DOHH2 (cell line): Measurements from ENCODE around the gene RANBP1.

Experiments used
- H3F3A ChIP-seq: fragments of 200-600 bp; sonication (generic), shearing (Covaris generic); 2 replicates; pipeline ENCODE4 v1.6.0; 2016; ENCODE audit warnings: antibody characterized with exemption, mild to moderate bottlenecking; ENCODE audit not compliant: control insufficient read depth, insufficient read depth
- H3K27ac ChIP-seq: fragments of 200-600 bp; sonication (generic); 2 replicates; pipeline ENCODE4 v1.5.1; 2014; ENCODE audit warnings: low read depth, mild to moderate bottlenecking, low read length, moderate library complexity
- H3K27me3 ChIP-seq: fragments of 200-600 bp; sonication (generic); 2 replicates; pipeline ENCODE4 v1.6.1; 2014; ENCODE audit warnings: mild to moderate bottlenecking, low read length, mixed read lengths; ENCODE audit not compliant: control insufficient read depth
- H3K36me3 ChIP-seq: fragments of 200-600 bp; sonication (generic); 2 replicates; pipeline ENCODE4 v1.6.1; 2014; ENCODE audit warnings: mild to moderate bottlenecking, low read length, moderate library complexity, mixed read lengths; ENCODE audit not compliant: control insufficient read depth
- H3K4me1 ChIP-seq: fragments of 200-600 bp; sonication (generic); 2 replicates; pipeline ENCODE4 v1.6.1; 2014; ENCODE audit warnings: mild to moderate bottlenecking, low read length, mixed read lengths; ENCODE audit not compliant: control insufficient read depth
- H3K4me2 ChIP-seq: fragments of 200-600 bp; sonication (generic); 2 replicates; pipeline ENCODE4 v1.6.0; 2014; ENCODE audit warnings: mild to moderate bottlenecking, low read length, moderate library complexity
- H3K4me3 ChIP-seq: fragments of 200-600 bp; sonication (generic); 2 replicates; pipeline ENCODE4 v1.5.1; 2014; ENCODE audit warnings: mild to moderate bottlenecking, low read length, mixed read lengths
- H3K79me2 ChIP-seq: fragments of 200-600 bp; sonication (generic); 2 replicates; pipeline ENCODE4 v1.6.1; 2014; ENCODE audit warnings: mild to moderate bottlenecking, low read length, mixed read lengths; ENCODE audit not compliant: control insufficient read depth
- H3K9me2 ChIP-seq: fragments of 200-600 bp; sonication (generic); replicated peaks from 2 replicates; pipeline ENCODE4 v1.6.1; 2014; ENCODE audit warnings: mild to moderate bottlenecking, low read length, mixed read lengths; ENCODE audit not compliant: control insufficient read depth
- H3K9me3 ChIP-seq: fragments of 200-600 bp; sonication (generic); 2 replicates; pipeline ENCODE4 v1.6.1; 2014; ENCODE audit warnings: antibody characterized with exemption, low read length, mixed read lengths; ENCODE audit not compliant: control insufficient read depth, insufficient read depth
- H4K20me1 ChIP-seq: fragments of 200-600 bp; sonication (generic); 2 replicates; pipeline ENCODE4 v1.6.0; 2014; ENCODE audit warnings: low read depth, mild to moderate bottlenecking, antibody characterized with exemption, low read length, moderate library complexity; ENCODE audit not compliant: control insufficient read depth, insufficient read depth
- CTCF ChIP-seq: fragments of 200-600 bp; sonication (generic); IDR thresholded peaks from one replicate; pipeline ENCODE4 v1.5.1; 2014; ENCODE audit warnings: antibody characterized with exemption, mild to moderate bottlenecking, low read depth, low read length; ENCODE audit not compliant: poor library complexity, severe bottlenecking
- EZH2phosphoT487 ChIP-seq: fragments of 200-600 bp; sonication (generic); IDR thresholded peaks from 2 replicates; pipeline ENCODE4 v1.6.1; 2017; ENCODE audit warnings: borderline replicate concordance, mild to moderate bottlenecking, antibody characterized with exemption, low read length, moderate library complexity, mixed read lengths

Gene RANBP1

DNA sequence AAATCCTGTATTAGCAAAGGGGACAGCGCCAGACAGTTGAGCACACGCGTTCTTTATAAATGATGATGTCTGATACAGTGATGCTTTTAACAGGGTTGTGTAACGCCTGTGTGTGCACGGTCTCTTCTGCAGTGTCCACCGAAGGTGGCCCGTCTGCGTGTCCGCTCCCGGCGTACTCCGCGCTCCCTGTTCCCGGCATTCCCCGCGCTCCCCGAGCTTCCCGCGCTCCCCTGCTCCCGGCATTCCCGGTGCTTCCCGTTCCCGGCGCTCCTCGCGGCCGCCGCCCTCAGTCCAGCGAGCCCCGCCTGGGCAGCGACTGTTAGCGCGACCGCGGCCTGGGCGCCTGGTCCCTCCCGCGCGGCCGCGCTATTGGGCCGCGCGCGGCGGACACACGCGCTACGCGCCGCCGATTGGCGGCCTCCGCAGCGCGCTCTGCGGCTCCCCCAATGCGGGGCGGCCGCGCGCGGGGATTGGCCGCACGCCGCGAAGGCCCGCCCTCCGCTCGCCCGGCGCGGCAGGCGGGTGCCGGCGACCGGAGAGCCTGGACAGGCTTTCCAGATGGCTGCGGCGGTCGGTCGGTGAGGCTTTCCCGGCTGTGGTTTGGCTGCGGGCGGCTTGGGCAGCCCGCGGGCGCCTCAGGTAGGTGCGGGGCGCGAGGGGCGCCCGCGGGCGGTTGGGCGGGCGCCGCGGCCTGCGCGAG, 36.0 kb upstream of the RANBP1 start, which contains the start of gene DGCR8:
TSS of gene DGCR8 (plus strand) at position 497 of the 700 bp plus-strand sequence. CDS start 5,723 bp downstream, outside the sequence.
- no peaks in the 10 kb centered on the region for H3K9me2 ChIP-seq
- H3K27ac ChIP-seq: peak within 1 kb of the TSS; percentile 52
- peak within 1 kb of the TSS; percentile 97 for H3K4me3 ChIP-seq
- peaks cover 35% of the 10 kb centered on the region for H3K4me1 ChIP-seq
- no peaks in the 10 kb centered on the region for H3K9me3 ChIP-seq
- H3K27me3 ChIP-seq: no peaks in the 10 kb centered on the region
- H4K20me1 ChIP-seq: peaks cover 22% of the 10 kb centered on the region; the same call in 1 of the 2 replicates
- peaks cover 30% of the 10 kb centered on the region for H3K36me3 ChIP-seq
- peaks cover 5% of the 10 kb centered on the region; the same call in 1 of the 2 replicates for H3F3A ChIP-seq
- peak within 1 kb of the TSS; percentile 91 for H3K4me2 ChIP-seq
- H3K79me2 ChIP-seq: peaks cover 51% of the 10 kb centered on the region
- no peak for TF ChIP-seq CTCF
- TF ChIP-seq EZH2phosphoT487: no peak

DNA sequence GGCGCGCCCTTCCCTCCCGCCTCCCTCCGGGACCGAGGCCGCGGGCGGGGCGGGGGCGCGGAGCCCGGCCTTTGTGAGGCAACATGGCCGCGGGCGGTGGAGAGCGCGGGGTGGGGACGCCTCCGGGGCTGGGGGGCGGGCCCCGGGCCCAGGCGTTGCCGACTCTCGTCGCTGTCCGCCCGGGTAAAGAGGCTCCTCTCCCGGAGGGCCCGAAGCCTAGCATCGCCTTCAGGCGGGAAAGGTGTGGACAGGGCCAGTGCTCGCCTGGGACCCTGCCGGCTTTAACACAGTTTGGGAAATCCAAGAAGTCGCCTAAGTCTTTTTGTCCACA, 35.5 kb upstream of the RANBP1 start:
- Histone ChIP-seq H3K27ac (peak overlapping the region; percentile 52), H3K4me1 (peaks cover 38% of the 10 kb centered on the region)

GRCh38 chr22:20080776-20081654, 34.9 kb upstream of the RANBP1 start:
- peaks cover 38% of the 10 kb centered on the region for H3K4me1 ChIP-seq

More for the DNA sequence above, 35.5 kb upstream of the RANBP1 start:
- Histone ChIP-seq H3K79me2 (peaks cover 56% of the 10 kb centered on the region), H3K27me3 (no peaks in the 10 kb centered on the region), H3K9me3 (no peaks in the 10 kb centered on the region), H4K20me1 (peaks cover 22% of the 10 kb centered on the region; the same call in 1 of the 2 replicates), H3K4me2 (peak overlapping the region; percentile 91), H3K36me3 (peaks cover 36% of the 10 kb centered on the region), H3K9me2 (no peaks in the 10 kb centered on the region), H3F3A (peaks cover 5% of the 10 kb centered on the region; the same call in 1 of the 2 replicates), H3K4me3 (peak overlapping the region; percentile 97)
- TF ChIP-seq CTCF (no peak), EZH2phosphoT487 (no peak)

More at GRCh38 chr22:20080776-20081654, 34.9 kb upstream of the RANBP1 start:
- H3K9me2 ChIP-seq: no peaks in the 10 kb centered on the region
- peaks cover 23% of the 10 kb centered on the region; the same call in 1 of the 2 replicates for H4K20me1 ChIP-seq
- H3K27me3 ChIP-seq: no peaks in the 10 kb centered on the region
- H3K9me3 ChIP-seq: no peaks in the 10 kb centered on the region
- H3K36me3 ChIP-seq: peaks cover 42% of the 10 kb centered on the region
- peak overlapping the region; percentile 97 for H3K4me3 ChIP-seq
- H3K4me2 ChIP-seq: peak overlapping the region; percentile 91
- H3F3A ChIP-seq: peaks cover 5% of the 10 kb centered on the region; the same call in 1 of the 2 replicates
- TF ChIP-seq CTCF (no peak), EZH2phosphoT487 (no peak)
- H3K27ac ChIP-seq: peak overlapping the region; percentile 52
- H3K79me2 ChIP-seq: peaks cover 62% of the 10 kb centered on the region
